GM12891 (cell line): Measurements from ENCODE around the gene RNASET2.

Experiments used
- POLR2A ChIP-seq: IDR thresholded peaks from 2 replicates; pipeline ENCODE4 v1.6.1; 2011; ENCODE audit warnings: low read depth, low read length, control low read depth
- POLR2AphosphoS5 ChIP-seq: IDR thresholded peaks from 2 replicates; pipeline ENCODE4 v1.6.1; 2011; ENCODE audit warnings: low read depth, low read length, control low read depth

- no peak for TF ChIP-seq POLR2A
- no peak for TF ChIP-seq POLR2AphosphoS5
These were observed 18.6 kb downstream of the RNASET2 start for GRCh38 chr6:166937746-166938145.
